Smooth muscle cell (in vitro differentiated cells): ENCODE measurements around the gene PTGES. TPM values are rescaled to one million over a fixed set of nuclear protein-coding genes. Genes with fewer than 3 reads are reported as not detected.

Experiments
- DNase-seq: peaks from one replicate; lab custom pipeline; 2025; ENCODE audit not compliant: unreplicated experiment; lab: John Stamatoyannopoulos, UW
- H2AFZ ChIP-seq: fragments of 200-600 bp; sonication (generic); 2 replicates; pipeline ENCODE4 v1.6.0; 2016; ENCODE audit warnings: antibody characterized with exemption, low read depth, mild to moderate bottlenecking
- H3F3A ChIP-seq: fragments of 200-600 bp; sonication (generic); 2 replicates; pipeline ENCODE4 v1.6.0; 2017; ENCODE audit warnings: antibody characterized with exemption, low read depth
- H3K27ac ChIP-seq: fragments of 200-600 bp; sonication (generic); 2 replicates; pipeline ENCODE4 v1.5.1; 2016; ENCODE audit warnings: low read depth, mild to moderate bottlenecking
- H3K27me3 ChIP-seq: fragments of 200-600 bp; sonication (generic); 2 replicates; pipeline ENCODE4 v1.6.1; 2016; ENCODE audit warnings: low read depth, mild to moderate bottlenecking
- H3K36me3 ChIP-seq: fragments of 200-600 bp; sonication (generic); 2 replicates; pipeline ENCODE4 v1.5.1; 2016; ENCODE audit warnings: low read depth
- H3K4me1 ChIP-seq: fragments of 200-600 bp; sonication (generic); 2 replicates; pipeline ENCODE4 v1.5.1; 2016; ENCODE audit warnings: low read depth
- H3K4me2 ChIP-seq: fragments of 200-600 bp; sonication (generic); 2 replicates; pipeline ENCODE4 v1.6.0; 2016; ENCODE audit warnings: mild to moderate bottlenecking
- H3K4me3 ChIP-seq: fragments of 200-600 bp; sonication (generic); 2 replicates; pipeline ENCODE4 v1.5.1; 2016; ENCODE audit warnings: mild to moderate bottlenecking
- H3K79me2 ChIP-seq: fragments of 200-600 bp; sonication (generic); 2 replicates; pipeline ENCODE4 v1.6.0; 2016; ENCODE audit warnings: low read depth, mild to moderate bottlenecking
- H3K9ac ChIP-seq: fragments of 200-600 bp; sonication (generic); 2 replicates; pipeline ENCODE4 v1.6.0; 2016; ENCODE audit warnings: low read depth
- H3K9me3 ChIP-seq: fragments of 200-600 bp; sonication (generic); replicated peaks from 2 replicates; pipeline ENCODE4 v1.5.1; 2016; ENCODE audit warnings: low read depth
- H4K20me1 ChIP-seq: fragments of 200-600 bp; sonication (generic); 2 replicates; pipeline ENCODE4 v1.6.0; 2016; ENCODE audit warnings: low read depth
- CTCF ChIP-seq: fragments of 200-600 bp; sonication (generic); IDR thresholded peaks from 2 replicates; pipeline ENCODE4 v1.5.1; 2017; ENCODE audit warnings: borderline replicate concordance, mild to moderate bottlenecking, antibody characterized with exemption; ENCODE audit not compliant: insufficient read depth, poor library complexity, severe bottlenecking
- WGBS: methylation state at CpG from one replicate; pipeline ENCODE4 v1.1.7; 2016; ENCODE audit warnings: low lambda C conversion rate; 5-methylcytosine and 5-hydroxymethylcytosine counted together
- polyA plus RNA-seq: library from polyadenylated mRNA; unstranded; fragments of >200 nt; fragmentation: Nextera tagmentation; extraction: Ambion mirVana; gene quantifications from 2 replicates; pipeline ENCODE4 v1.2.1, GENCODE V29; 2016
- total RNA-seq: library from RNA; depleted of rRNA; stranded (reverse); fragments of >200 nt; gene quantifications from 2 replicates; pipeline ENCODE4 v1.2.3, GENCODE V29; 2014

PTGES gene
- total and polyA plus RNA-seq, 2 experiments from 2014 or later: 49.5 to 69.6 TPM

GRCh38 chr9:129719135-129719534, 33.7 kb downstream of the PTGES start:
- no peak for TF ChIP-seq CTCF
- 77% methylated on average over 38 of the region's 38 CpGs for WGBS
- Histone ChIP-seq H3K9me3 (no peaks in the 10 kb centered on the region), H3K4me2 (no peak overlapping the region), H3K9ac (no peak overlapping the region), H3F3A (no peaks in the 10 kb centered on the region), H4K20me1 (peaks cover 8% of the 10 kb centered on the region), H3K79me2 (peaks cover 4% of the 10 kb centered on the region), H3K27ac (no peak overlapping the region), H3K36me3 (no peaks in the 10 kb centered on the region), H2AFZ (no peak overlapping the region), H3K4me3 (no peak overlapping the region), H3K4me1 (no peaks in the 10 kb centered on the region), H3K27me3 (no peaks in the 10 kb centered on the region)
- DNase-seq: no peak

- Histone ChIP-seq H3K4me2 (no peak overlapping the region), H3K9me3 (no peaks in the 10 kb centered on the region), H3F3A (no peaks in the 10 kb centered on the region), H3K4me3 (no peak overlapping the region), H4K20me1 (peaks cover 8% of the 10 kb centered on the region), H3K4me1 (no peaks in the 10 kb centered on the region), H2AFZ (no peak overlapping the region), H3K27me3 (no peaks in the 10 kb centered on the region), H3K79me2 (peaks cover 4% of the 10 kb centered on the region), H3K9ac (no peak overlapping the region), H3K36me3 (no peaks in the 10 kb centered on the region), H3K27ac (no peak overlapping the region)
- TF ChIP-seq CTCF: no peak
- no peak for DNase-seq
- WGBS: 93% methylated on average over 5 of the region's 5 CpGs
Observed at GRCh38 chr9:129718647-129719046, 34.2 kb downstream of the PTGES start.

GRCh38 chr9:129717991-129718390, 34.9 kb downstream of the PTGES start:
- Histone ChIP-seq H3K27me3 (no peaks in the 10 kb centered on the region), H3K9ac (no peak overlapping the region), H3K9me3 (no peaks in the 10 kb centered on the region), H3K27ac (no peak overlapping the region), H3F3A (no peaks in the 10 kb centered on the region), H3K4me1 (peaks cover 4% of the 10 kb centered on the region), H3K4me2 (no peak overlapping the region), H3K4me3 (no peak overlapping the region), H2AFZ (no peak overlapping the region), H3K36me3 (no peaks in the 10 kb centered on the region), H4K20me1 (peaks cover 8% of the 10 kb centered on the region), H3K79me2 (peaks cover 4% of the 10 kb centered on the region)
- WGBS: 96% methylated on average over 5 of the region's 5 CpGs
- TF ChIP-seq CTCF: no peak
- no peak for DNase-seq

- no peaks in the 10 kb centered on the region for H3K9me3 ChIP-seq
- no peak overlapping the region for H3K4me3 ChIP-seq
- no peaks in the 10 kb centered on the region for H3K36me3 ChIP-seq
- TF ChIP-seq CTCF: no peak
- H3K27ac ChIP-seq: no peak overlapping the region
- H4K20me1 ChIP-seq: peaks cover 8% of the 10 kb centered on the region
- no peak overlapping the region for H3K4me2 ChIP-seq
- peaks cover 21% of the 10 kb centered on the region for H3K4me1 ChIP-seq
- DNase-seq: no peak
- H2AFZ ChIP-seq: no peak overlapping the region
- peaks cover 3% of the 10 kb centered on the region for H3F3A ChIP-seq
- H3K27me3 ChIP-seq: no peaks in the 10 kb centered on the region
- H3K79me2 ChIP-seq: peaks cover 4% of the 10 kb centered on the region
- 86% methylated on average over 5 of the region's 5 CpGs for WGBS
- no peak overlapping the region for H3K9ac ChIP-seq
Observed at GRCh38 chr9:129716091-129716490, 36.8 kb downstream of the PTGES start.
